Measurements from ENCODE around the gene MLXIPL.

Gene MLXIPL

DNA sequence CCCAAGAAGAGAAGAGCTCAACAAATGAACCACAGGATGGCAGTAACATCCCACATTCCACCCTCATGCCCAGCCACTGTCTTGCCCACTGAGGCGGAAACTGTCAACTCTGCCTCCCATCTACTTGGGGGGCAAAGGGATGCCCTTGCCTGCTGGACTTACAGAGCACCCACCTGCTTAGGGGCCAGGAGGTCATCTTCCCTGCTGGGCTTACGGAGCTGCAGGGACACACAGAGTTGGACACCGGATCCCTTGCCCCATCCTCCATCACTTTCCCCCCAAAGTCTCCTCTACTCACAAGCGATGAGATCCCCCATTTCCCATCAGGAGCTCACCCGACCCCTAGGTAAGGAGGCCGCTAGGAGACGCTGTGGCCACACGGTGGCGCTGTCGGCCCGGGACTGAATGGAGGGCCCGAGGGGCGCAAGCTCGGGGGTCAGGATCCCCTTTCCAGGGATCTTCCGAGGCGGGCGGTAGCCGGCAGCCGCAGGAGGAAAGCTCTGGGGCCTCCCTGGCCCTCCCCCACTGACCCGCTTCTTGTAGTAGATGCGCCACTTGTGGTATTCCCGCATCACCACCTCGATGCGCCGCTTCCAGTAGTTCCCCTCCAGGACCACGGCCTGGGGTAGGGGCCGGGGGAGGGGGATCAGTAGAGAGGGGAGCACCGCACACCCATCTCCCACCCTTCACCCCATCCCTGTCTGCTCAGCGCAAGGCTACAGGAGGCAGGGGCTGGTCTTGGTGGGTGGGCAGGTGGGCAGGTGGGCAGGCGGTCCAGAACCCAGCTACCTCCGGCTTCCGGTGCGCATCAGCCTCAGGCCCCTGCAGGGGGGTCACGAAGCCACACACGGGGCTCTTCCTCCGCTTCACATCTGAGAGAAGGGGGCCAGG is 17.3 kb downstream of the MLXIPL start:
- TF ChIP-seq, protein P1, sequence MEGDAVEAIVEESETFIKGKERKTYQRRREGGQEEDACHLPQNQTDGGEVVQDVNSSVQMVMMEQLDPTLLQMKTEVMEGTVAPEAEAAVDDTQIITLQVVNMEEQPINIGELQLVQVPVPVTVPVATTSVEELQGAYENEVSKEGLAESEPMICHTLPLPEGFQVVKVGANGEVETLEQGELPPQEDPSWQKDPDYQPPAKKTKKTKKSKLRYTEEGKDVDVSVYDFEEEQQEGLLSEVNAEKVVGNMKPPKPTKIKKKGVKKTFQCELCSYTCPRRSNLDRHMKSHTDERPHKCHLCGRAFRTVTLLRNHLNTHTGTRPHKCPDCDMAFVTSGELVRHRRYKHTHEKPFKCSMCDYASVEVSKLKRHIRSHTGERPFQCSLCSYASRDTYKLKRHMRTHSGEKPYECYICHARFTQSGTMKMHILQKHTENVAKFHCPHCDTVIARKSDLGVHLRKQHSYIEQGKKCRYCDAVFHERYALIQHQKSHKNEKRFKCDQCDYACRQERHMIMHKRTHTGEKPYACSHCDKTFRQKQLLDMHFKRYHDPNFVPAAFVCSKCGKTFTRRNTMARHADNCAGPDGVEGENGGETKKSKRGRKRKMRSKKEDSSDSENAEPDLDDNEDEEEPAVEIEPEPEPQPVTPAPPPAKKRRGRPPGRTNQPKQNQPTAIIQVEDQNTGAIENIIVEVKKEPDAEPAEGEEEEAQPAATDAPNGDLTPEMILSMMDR (conservative IDR thresholded peaks at IDR 0.05; ENCODE audit: low read depth, low read length): peak; percentile 93
- no peak overlapping the region for H3K4me3 ChIP-seq (ENCODE audit: low read length)
- no peak for DNase-seq (ENCODE audit: low read depth)

DNA sequence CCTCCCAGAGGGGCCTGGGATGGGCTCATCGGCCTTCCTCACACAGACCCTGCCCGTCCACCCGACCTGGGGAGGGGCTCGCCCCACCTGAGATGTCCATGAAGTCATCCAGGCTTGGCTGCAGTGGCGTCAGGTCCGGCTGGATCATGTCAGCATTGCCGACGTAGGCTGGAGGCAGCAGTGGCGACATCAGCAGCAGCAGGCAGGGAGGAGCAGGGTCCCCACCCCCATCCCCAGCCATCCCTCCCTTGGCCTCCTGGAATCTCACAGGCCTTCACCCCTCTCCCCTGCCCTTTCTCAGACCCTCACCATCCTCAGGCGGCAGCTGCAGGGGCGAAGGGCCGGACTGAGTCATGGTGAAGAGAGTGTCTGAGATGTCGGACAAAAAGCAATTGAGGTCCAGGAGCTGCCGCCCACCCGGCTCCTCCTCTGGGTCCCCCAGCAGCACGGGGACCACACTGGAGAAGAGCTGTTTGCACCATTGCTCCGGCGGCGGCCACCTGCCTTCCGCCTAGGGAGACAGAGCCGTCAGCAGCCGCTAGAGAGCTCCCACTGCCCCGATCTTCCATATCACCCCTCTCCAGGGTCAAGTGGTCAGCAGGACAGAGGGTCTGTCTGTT is 18.6 kb downstream of the MLXIPL start:
- TF ChIP-seq, protein P1 (conservative IDR thresholded peaks at IDR 0.05; ENCODE audit: low read depth, low read length): no peak
- DNase-seq (ENCODE audit: low read depth): no peak
- H3K4me3 ChIP-seq (ENCODE audit: low read length): no peak overlapping the region

DNA sequence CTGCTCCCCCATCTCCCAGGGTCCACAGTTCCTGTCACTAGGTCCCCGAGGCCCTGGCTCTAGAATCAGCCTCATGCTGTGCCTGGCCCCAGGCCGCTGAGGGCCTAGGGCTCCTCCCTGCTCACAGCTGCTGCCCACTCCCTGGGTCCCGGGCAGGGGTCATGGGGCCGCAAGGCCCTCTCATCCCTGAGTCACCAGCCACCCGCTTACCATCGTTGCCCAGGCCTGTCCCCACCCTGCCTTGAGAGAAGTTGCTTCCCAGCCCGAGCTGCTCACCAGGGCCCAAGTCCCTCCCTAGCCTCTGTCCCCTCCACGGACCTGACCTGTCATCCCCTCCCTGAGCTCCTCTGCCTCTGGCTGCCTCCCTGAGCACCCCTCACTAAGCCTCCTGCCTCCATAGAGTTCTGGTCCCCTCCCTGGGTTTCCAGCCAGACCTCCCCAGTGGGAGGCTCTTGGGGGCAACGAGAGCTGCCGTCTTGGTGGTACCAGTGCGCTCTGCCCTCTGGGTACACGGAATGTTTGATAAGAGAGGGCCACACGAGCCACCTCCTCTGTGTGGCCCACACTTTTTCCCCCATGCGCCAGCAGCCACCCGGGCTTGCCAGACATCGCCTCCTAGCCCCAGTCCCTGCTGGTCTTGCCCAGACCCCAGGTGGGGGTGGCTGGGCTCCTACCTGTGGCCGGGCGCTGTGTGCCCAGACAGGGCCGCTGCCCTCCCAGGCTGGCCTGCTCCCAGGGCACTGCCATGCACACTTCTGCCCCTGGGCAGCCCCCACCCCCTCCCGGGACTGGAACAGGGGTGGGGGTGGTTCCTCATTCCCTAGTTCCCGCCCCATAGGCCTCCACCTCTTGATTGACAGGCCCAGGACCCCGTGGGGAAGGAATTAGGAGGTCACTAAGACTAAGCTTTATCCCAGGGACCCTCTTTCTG is 21.3 kb downstream of the MLXIPL start:
- TF ChIP-seq, protein P1 (conservative IDR thresholded peaks at IDR 0.05; ENCODE audit: low read depth, low read length): no peak
- no peak overlapping the region for H3K4me3 ChIP-seq (ENCODE audit: low read length)
- DNase-seq (ENCODE audit: low read depth): no peak

DNA sequence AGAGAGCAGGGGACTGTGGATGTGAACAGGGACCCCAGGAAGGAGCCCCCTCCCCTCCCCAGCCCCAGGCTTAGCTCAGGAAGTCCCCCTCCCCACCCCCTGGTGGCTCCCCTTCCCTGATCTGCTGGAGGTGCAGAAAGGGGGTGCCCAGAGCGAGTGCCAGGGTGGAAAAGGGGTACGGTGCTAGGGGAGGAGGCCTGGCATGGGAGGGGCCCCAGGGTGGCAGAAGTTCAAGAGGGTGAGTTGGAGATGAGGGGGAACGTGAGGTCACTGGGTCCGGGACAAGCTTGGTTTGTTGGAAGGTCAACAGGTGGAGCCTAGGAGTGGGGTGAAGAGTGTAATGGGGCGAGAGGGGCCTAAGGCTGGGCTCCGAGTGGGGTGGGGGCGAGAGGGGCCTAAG is 24.4 kb downstream of the MLXIPL start:
- TF ChIP-seq, protein P1 (conservative IDR thresholded peaks at IDR 0.05; ENCODE audit: low read depth, low read length): no peak
- no peak for DNase-seq (ENCODE audit: low read depth)
- no peak overlapping the region for H3K4me3 ChIP-seq (ENCODE audit: low read length)

DNA sequence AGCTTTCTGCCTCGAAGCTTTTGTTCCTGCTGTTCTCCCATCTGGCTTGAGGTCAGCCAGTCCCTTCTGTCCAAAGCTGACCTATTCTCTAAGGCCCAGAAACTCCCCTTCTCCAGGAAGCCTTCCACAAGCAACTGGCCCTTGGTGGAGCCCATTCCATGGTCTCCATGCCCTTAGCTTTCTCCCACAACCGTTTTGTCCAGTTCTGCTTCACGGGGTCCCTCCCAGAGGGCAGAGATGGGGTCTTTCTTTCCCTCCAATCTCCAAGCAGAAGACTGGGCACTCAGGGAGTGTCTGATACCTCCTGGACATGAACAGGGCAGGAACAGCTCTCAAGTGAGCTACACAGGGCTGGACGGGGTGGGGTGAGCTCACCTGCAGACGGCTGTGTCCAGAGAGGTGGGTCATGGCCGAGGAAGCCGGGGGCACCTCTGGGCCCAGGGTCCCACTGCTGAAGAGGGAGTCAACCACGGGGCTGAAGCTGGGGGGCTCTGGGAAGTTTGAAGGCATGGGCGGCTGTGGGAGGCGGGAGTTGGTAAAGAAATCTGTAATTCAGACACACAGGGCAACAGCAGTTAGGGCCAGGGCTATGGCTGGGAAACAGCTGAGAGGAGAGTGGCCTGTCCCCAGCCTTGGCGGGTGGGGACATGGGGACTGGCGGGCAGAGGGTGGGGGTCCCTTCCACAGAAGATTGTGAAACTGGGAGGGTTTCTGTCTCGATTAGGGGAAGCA is 25.0 kb downstream of the MLXIPL start:
- TF ChIP-seq, protein P1 (conservative IDR thresholded peaks at IDR 0.05; ENCODE audit: low read depth, low read length): no peak
- no peak for DNase-seq (ENCODE audit: low read depth)
- no peak overlapping the region for H3K4me3 ChIP-seq (ENCODE audit: low read length)

DNA sequence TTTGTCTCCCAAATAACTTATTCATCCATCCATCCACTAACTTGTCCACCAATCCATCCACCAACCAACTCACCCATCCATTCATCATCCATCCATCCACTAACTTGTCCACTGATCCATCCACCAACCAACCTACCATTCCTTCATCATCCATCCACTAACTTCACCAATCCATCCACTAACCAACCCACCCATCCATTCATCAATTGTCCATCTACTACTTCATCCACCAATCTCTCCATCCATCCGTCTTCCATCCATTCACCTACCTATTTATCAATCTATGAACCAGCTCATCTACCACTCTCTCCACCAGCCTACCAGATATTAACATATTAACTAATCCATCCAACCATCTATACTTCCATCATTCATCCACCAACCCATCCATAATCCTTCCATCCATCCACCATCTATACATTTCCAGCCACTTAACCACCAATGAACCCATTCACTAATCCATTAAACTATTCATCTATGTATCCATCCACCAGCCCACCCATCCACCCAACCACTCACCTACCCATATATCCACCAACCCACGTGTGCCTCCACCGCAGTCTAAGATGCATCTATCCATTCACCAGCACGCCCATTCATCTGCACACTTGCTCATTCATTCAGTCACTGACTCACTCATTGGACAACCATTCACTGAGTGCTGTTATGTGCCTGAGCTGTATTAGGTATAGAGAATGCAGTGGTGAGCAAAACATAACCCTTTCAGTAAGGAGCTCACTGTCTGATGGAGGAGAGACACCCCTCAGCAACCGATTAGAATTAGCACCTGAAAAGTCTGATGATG is 26.1 kb downstream of the MLXIPL start:
- TF ChIP-seq, protein P1 (conservative IDR thresholded peaks at IDR 0.05; ENCODE audit: low read depth, low read length): no peak
- H3K4me3 ChIP-seq (ENCODE audit: low read length): no peak overlapping the region

More for the DNA sequence above, 26.1 kb downstream of the MLXIPL start:
- DNase-seq (ENCODE audit: low read depth): no peak

Measured in retinal pigment epithelial cell (primary cell).